Natural killer cell (primary cell): Measurements from ENCODE around the gene CCDC60. TPM values are rescaled to one million over a fixed set of nuclear protein-coding genes. Genes with fewer than 3 reads are reported as not detected.

Source experiments
- ATAC-seq, 3 donors: fragments of 150-1000 bp in 2 of 3; fragments of 200-7000 bp in 1 of 3; cut with Tn5 transposase; 1 replicate in 1 of 3; 2 replicates in 2 of 3; pipeline ENCODE4 v1.10.0; 2021; ENCODE audit warnings: mild to moderate bottlenecking in 2 of 3, moderate library complexity in 2 of 3
- DNase-seq, 2 donors: peaks; one replicate each; pipeline versions ENCODE4 v3.0.0 to v3.0.0-alpha.2; 2013 to 2021; ENCODE audit warnings: mixed read lengths in 1 of 2
- H3K27ac ChIP-seq: one replicate; pipeline ENCODE4 v1.5.1; 2013; ENCODE audit warnings: mild to moderate bottlenecking, low read length
- H3K27me3 ChIP-seq: one replicate; pipeline ENCODE4 v1.6.1; 2013; ENCODE audit warnings: low read length; ENCODE audit not compliant: control insufficient read depth, insufficient read depth
- H3K36me3 ChIP-seq: one replicate; pipeline ENCODE4 v1.6.1; 2013; ENCODE audit warnings: low read length; ENCODE audit not compliant: control insufficient read depth, insufficient read depth
- H3K4me1 ChIP-seq: one replicate; pipeline ENCODE4 v1.6.1; 2013; ENCODE audit warnings: low read length; ENCODE audit not compliant: control insufficient read depth, insufficient read depth
- H3K4me3 ChIP-seq: one replicate; pipeline ENCODE4 v1.5.1; 2013; ENCODE audit warnings: low read length
- H3K9me3 ChIP-seq: one replicate; pipeline ENCODE4 v1.6.1; 2013; ENCODE audit warnings: low read length; ENCODE audit not compliant: control insufficient read depth, insufficient read depth
- H3K27ac Mint-ChIP-seq, 2 donors: one replicate each; pipeline ENCODE4 v1.8.0; 2022; ENCODE audit warnings: mild to moderate bottlenecking in 2 of 2, mixed read lengths in 2 of 2, moderate library complexity in 1 of 2
- H3K27me3 Mint-ChIP-seq, 2 donors: one replicate each; pipeline ENCODE4 v1.8.0; 2022; ENCODE audit warnings: low read depth in 2 of 2, mixed read lengths in 2 of 2
- H3K36me3 Mint-ChIP-seq: one replicate; pipeline ENCODE4 v1.8.0; 2022; ENCODE audit warnings: mixed read lengths
- H3K4me1 Mint-ChIP-seq, 2 donors: one replicate each; pipeline ENCODE4 v1.8.0; 2022; ENCODE audit warnings: mixed read lengths in 2 of 2
- H3K4me3 Mint-ChIP-seq: one replicate; pipeline ENCODE4 v1.8.0; 2022; ENCODE audit warnings: mild to moderate bottlenecking, moderate library complexity, mixed read lengths
- H3K9me3 Mint-ChIP-seq, 2 donors: one replicate each; pipeline ENCODE4 v1.8.0; 2022; ENCODE audit warnings: mixed read lengths in 2 of 2
- CTCF ChIP-seq: fragments of 200-600 bp; IDR thresholded peaks from one replicate; pipeline ENCODE4 v1.8.0; 2022; ENCODE audit warnings: antibody characterized with exemption
- WGBS: methylation state at CpG from one replicate; pipeline ENCODE4 v1.1.7; 2013; ENCODE audit warnings: missing lambda C conversion rate; ENCODE audit not compliant: insufficient coverage; 5-methylcytosine and 5-hydroxymethylcytosine counted together
- intact Hi-C: fragments of 100-400 bp; cut with micrococcal nuclease; formaldehyde crosslinking; loops from one replicate; pipeline ENCODE4 v1.14.2; 2022
- total RNA-seq, 4 donors: library from RNA; stranded (reverse); fragments of 120-200 nt in 1 of 4; gene quantifications; one replicate each; pipeline versions ENCODE4 v1.2.3 to v1.2.4, GENCODE V29; 2013 to 2022

Gene CCDC60
- total RNA-seq, 3 donors from 2014 or later (not counting 1 experiment from before 2014, with no cell fraction given), result not detected

GRCh38 chr12:119373666-119374065 lies 39.1 kb downstream of the CCDC60 start:
- Mint-ChIP-seq H3K9me3 (no peaks in the 10 kb centered on the region), H3K27ac (no peak overlapping the region), H3K4me1 (no peaks in the 10 kb centered on the region), H3K27me3 (peaks cover 0 to 11% of the 10 kb centered on the region in 2 donors), H3K36me3 (no peaks in the 10 kb centered on the region), H3K4me3 (no peak overlapping the region)
- no peaks in the 10 kb centered on the region for H3K36me3 ChIP-seq
- no peak for TF ChIP-seq CTCF
- intact Hi-C loops, result no loop called here
- H3K9me3 ChIP-seq, result no peaks in the 10 kb centered on the region
- no peak overlapping the region for H3K27ac ChIP-seq
- no peaks in the 10 kb centered on the region for H3K27me3 ChIP-seq
- 67% methylated on average over 1 of the region's 2 CpGs for WGBS
- ATAC-seq (no peak), DNase-seq (no peak)
- H3K4me1 ChIP-seq, result no peaks in the 10 kb centered on the region
- H3K4me3 ChIP-seq, result no peak overlapping the region

- peaks cover 0 to 9% of the 10 kb centered on the region in 2 donors for H3K27me3 Mint-ChIP-seq
- 77% methylated on average over 4 of the region's 4 CpGs for WGBS
- intact Hi-C loops, result no loop called here
- H3K36me3 ChIP-seq, result no peaks in the 10 kb centered on the region
- no peaks in the 10 kb centered on the region for H3K36me3 Mint-ChIP-seq
- no peak overlapping the region for H3K4me3 ChIP-seq
- no peaks in the 10 kb centered on the region for H3K4me1 Mint-ChIP-seq
- TF ChIP-seq CTCF, result no peak
- H3K9me3 Mint-ChIP-seq, result no peaks in the 10 kb centered on the region
- H3K27ac ChIP-seq, result no peak overlapping the region
- no peak overlapping the region for H3K27ac Mint-ChIP-seq
- H3K9me3 ChIP-seq, result no peaks in the 10 kb centered on the region
- no peak overlapping the region for H3K4me3 Mint-ChIP-seq
- H3K4me1 ChIP-seq, result no peaks in the 10 kb centered on the region
- DNase-seq, result no peak
- ATAC-seq, result no peak
- no peaks in the 10 kb centered on the region for H3K27me3 ChIP-seq
These were observed 40.1 kb downstream of the CCDC60 start for GRCh38 chr12:119374635-119375034.

GRCh38 chr12:119375075-119375882 lies 40.8 kb downstream of the CCDC60 start:
- H3K27me3 ChIP-seq, result no peaks in the 10 kb centered on the region
- TF ChIP-seq CTCF, result no peak
- no peaks in the 10 kb centered on the region for H3K36me3 ChIP-seq
- intact Hi-C loops, result no loop called here
- no peaks in the 10 kb centered on the region for H3K36me3 Mint-ChIP-seq
- no peaks in the 10 kb centered on the region for H3K9me3 Mint-ChIP-seq
- ATAC-seq (peak in 1 of 3 donors; percentile 2), DNase-seq (no peak)
- H3K27ac ChIP-seq, result no peak overlapping the region
- H3K4me1 ChIP-seq, result no peaks in the 10 kb centered on the region
- peaks cover 4 to 9% of the 10 kb centered on the region in 2 donors for H3K27me3 Mint-ChIP-seq
- H3K4me3 Mint-ChIP-seq, result no peak overlapping the region
- WGBS, result 60% methylated on average over 6 of the region's 7 CpGs
- no peak overlapping the region for H3K4me3 ChIP-seq
- no peak overlapping the region for H3K27ac Mint-ChIP-seq
- no peaks in the 10 kb centered on the region for H3K9me3 ChIP-seq
- H3K4me1 Mint-ChIP-seq, result no peaks in the 10 kb centered on the region

- Mint-ChIP-seq H3K27ac (no peak overlapping the region), H3K36me3 (no peaks in the 10 kb centered on the region), H3K4me3 (no peak overlapping the region), H3K27me3 (peaks cover 7 to 9% of the 10 kb centered on the region in 2 donors), H3K9me3 (no peaks in the 10 kb centered on the region), H3K4me1 (no peaks in the 10 kb centered on the region)
- intact Hi-C loops, result no loop called here
- no peak overlapping the region for H3K27ac ChIP-seq
- 40% methylated on average over 4 of the region's 5 CpGs for WGBS
- DNase-seq, result no peak
- no peak for ATAC-seq
- TF ChIP-seq CTCF, result no peak
- H3K9me3 ChIP-seq, result no peaks in the 10 kb centered on the region
- H3K27me3 ChIP-seq, result no peaks in the 10 kb centered on the region
- H3K36me3 ChIP-seq, result no peaks in the 10 kb centered on the region
- no peak overlapping the region for H3K4me3 ChIP-seq
- no peaks in the 10 kb centered on the region for H3K4me1 ChIP-seq
These were observed 41.3 kb downstream of the CCDC60 start for GRCh38 chr12:119375883-119376190.
